IPS DF 4.7 (cell line): ENCODE data around the gene PHLDA2.
"Not testable (repeated sequence)": the region's sequence is repeated elsewhere in the genome, so short reads cannot be mapped to it uniquely, and the experiment has no call there.

Source experiments
- DNase-seq: peaks from one replicate; pipeline ENCODE4 v3.0.0-alpha.2; 2013; ENCODE audit warnings: low spot score; ENCODE audit errors: extremely low read depth

Gene PHLDA2

GRCh38 chr11:2945031-2945756 lies 16.0 kb upstream of the PHLDA2 start:
- no peak for DNase-seq

DNA sequence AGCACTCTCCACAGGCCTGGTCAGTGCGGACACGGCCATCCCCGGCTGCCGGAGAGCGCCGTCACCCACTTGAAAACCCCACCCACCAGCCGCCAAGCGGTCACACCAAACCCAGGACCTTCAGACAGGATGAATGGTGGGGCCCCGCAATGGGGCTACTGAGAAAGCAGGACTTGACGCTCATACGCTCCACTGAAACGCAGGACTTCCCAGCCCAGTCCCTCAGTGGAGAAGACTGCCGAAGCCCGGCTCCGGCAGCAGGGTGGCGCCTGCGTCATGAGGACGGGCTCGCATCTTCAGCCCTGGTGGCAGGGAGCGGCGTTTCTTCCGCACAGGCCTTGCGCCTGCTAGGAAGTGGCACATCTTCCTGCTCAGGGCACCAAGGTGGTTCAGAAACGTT lies 15.3 kb upstream of the PHLDA2 start:
- no peak for DNase-seq

GRCh38 chr11:2943711-2944118 lies 14.5 kb upstream of the PHLDA2 start:
- no peak for DNase-seq

DNA sequence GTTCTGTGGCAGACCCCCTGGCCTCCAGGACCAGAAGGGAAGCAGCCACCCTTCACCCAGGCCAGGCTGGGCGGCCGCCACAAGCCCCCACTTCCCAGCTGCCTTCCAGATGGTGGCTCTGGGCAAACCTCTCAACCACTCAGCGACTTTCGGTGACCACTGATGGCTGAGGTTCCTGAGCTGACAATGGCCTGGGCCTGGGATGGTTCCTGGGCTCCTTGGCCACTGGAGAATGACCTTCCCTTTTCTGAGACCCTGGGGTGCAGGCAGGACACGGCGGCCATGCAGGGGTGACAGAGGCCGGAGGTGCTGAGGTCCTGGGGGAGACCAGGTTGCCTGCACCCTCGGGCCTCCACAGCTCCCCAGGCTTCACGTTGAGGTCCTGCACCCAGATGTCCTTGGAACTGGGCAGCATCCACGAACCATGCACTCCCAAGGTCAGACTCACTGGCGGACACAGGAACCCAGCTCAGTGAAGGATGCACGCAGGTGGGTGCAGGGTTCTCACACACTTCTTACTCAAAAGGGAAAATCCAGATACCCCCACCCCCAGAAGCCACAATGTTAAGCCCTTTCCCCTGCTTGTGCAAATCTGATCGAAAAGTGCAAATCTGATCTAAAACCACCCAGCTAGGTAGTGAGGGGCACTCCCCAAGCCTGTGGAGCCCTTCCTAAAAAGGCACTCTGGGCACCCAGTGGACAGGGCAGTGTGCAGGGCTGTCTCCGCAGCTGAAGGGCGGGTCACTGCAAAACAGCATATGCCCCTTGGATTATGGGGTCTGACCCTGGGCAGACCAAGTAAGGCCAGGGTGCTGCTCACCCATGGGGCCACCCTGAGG lies 13.9 kb upstream of the PHLDA2 start:
- DNase-seq: no peak

DNA sequence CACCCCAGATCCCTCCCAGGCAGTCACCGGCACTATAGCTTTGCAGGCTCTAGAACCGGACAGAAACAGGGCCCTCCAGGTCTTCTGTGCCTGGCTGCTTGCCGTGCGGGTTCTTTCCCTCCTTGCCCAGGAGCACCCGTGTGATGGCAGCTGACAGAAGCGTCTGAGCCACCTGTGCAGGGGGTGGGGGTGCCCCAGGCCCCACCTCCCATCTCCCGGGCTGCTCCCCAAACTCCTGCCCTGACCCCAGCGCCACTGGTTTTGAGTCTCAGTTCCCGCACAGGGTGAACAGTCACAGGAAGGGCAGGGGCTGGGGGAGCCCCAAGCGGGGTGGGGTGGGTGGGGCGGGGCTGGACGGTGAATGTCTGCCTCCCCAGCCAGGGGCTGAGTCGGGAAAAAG lies 13.2 kb upstream of the PHLDA2 start:
- DNase-seq: no peak

- DNase-seq: no peak
Observed at GRCh38 chr11:2940921-2941821, 12.0 kb upstream of the PHLDA2 start.

DNA sequence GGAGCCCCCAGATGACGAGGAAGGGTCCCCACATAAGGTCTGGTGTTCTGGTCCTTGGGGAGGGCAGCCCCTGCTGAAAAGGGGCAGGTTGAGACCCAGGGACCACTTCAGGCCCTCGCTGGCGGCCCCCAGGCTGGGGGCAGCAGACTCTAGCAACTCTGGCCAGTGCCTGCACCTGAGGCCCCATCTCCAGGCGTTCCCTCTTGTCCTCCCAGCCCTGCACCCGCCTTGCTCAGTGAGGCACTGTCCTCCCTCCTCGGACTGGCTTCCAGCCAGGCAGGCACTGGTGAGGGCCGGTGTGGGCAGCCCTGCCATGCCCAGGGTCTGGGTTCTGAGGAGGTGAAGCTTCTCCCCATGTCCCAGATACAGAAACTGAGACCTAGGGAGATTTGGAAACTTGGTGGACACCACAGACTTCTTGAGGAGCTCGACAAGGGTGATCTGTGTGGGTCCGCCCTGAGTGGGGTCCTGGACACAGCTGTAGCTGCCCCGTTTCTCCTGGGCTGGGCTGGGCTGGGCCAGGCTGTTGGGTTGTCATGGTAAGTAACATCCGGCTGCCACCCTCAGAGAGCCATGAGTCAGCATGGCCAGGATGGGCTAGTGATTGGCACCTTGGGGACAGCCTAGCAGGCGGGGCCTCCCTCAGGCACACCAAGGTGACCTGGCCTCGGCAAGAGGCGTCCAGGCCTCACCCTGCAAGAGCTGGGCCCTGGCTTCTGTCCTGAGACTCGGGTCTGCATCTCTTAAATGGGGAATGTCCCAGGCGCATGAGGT lies 11.1 kb upstream of the PHLDA2 start:
- DNase-seq: no peak

DNA sequence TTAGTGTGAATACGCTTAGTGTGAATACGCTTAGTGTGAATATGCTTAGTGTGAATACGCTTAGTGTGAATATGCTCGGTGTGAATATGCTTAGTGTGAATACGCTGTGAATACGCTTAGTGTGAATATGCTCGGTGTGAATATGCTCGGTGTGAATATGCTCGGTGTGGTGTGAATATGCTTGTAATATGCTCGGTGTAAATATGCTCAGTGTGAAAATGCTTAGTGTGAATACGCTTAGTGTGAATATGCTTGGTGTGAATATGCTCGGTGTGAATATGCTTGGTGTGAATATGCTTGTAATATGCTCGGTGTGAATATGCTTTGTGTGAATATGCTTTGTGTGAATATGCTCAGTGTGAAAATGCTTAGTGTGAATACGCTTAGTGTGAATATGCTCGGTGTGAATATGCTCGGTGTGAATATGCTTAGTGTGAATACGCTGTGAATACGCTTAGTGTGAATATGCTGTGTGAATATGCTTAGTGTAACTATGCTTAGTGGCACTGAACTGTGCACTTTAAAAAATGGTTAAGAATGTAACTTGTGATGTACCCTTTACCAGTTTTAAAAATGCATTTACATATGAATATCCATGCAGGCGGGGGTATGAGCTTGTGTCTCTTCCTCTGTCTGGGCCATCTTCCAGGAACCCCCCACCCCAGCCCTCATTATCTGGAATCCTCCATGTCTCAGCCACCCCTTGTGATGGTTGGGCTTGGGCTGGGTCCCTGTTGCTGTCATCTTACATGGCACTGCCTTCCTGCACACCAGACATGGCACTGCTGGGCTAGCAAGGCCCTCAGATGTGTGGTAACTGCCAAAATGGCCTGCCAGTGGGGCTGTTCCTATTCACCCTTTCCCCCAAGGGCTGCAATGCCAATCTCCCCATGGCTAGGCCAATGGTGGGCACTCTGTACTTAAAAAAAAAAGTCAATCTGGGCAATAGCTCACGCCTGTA lies 9.5 kb upstream of the PHLDA2 start:
- not testable (repeated sequence) for DNase-seq

- DNase-seq: not testable (repeated sequence)
Observed at GRCh38 chr11:2937641-2938457, 8.6 kb upstream of the PHLDA2 start.

DNA sequence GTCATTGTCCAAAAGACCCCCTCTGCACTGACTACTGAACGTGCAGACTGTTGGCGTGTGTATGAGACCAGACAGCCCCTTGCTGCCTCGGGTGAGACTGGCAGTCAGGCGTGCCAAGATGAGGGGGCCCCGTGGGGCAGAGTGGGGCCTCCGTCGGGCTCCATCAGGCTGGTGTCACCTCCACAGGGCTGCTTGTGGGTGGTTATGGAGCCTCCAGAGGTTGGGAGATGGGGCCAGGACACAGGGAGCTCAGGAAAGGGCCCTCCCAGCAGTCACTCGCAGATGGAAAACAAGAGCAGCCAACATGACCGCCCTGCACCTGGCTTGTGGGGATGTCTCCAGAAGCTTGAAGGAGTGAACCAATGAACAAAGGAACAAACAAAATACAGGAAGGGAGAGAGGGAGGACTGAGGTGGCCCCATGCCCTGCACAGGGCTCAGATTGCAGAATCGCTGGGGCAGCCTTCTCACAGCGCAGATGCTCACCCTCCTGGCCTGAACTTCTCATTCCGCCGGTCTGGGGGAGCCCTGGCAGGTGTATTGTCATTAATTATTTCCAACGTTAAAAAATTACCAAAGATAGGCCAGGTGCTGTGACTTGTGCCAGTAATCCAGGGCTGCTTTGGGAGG lies 5.5 kb upstream of the PHLDA2 start:
- DNase-seq: no peak

DNA sequence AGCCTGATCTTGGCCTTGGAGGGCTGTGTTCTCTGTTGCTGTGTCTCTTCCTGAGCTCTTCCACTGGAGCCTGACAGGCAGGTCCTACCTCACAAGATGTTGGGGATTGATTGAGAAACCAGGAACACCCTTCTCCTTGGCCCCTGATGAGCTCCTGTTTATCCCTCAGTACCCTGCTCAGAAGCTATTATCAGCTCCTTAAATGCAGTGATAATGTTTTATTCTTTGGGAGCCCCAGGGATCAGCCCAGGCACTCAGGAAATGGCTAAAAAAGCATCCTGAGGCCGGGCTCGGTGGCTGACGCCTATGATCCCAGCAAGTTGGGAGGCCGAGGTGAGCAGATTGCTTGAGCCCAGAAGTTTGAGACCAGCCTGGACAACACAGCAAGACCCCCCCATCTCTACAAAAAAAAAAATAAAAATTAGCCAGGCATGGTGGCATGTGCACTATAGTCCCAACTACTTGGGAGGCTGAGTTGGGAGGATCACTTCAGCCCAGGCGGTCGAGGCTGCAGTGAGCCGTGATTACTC lies 4.9 kb upstream of the PHLDA2 start:
- no peak for DNase-seq

DNA sequence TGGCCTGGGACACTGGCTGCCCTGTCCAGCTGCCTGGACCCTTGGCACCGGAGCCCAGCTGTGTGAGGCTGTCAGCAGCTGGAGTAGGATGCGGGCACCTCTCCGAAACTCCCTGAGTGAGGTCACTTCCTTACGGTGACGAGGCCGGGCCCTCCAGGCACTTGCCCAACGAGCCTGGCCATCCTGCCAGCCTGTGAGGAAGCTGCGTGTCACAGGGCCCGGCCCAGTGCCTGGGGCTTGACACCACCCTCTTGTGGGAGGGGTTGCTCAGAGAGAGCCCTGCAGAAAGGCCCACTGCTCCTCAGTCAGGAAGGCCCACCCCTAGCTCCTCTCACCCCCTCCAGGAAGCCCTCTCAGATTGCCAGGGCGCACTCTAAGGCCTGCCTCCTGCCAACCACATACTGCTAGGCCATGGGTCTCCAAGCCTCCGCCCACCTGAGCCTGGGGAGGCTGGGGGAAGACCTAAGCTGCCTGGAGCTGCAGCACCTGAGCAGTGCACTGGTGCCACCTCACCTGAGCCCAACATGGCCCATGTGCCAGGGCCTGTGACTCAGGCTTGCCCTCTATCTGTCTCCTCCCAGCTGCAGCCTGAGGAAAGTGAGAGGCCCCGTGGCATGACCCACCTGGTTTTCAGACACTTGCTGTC lies 4.3 kb upstream of the PHLDA2 start:
- DNase-seq: no peak

DNA sequence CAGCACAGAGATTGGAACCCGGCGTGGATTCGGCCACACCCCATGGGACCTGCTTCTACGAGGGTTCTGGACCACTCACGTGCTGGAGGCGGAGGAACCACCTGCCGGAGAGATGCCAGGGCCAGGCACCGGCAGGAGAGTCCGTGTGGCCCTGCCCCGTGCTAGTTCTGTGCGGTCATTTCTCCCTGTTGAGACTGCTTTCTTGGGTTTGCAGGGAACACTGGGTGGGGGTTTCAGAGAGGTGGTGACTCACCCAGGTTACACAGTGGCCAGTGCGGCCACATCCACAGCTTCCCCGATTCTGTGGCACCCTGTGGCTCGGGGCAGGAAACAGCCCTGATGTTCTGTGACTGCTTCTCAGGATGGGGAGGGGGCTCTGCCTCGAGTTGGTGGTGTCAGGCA lies 3.6 kb upstream of the PHLDA2 start:
- DNase-seq: no peak

- no peak for DNase-seq
Observed at GRCh38 chr11:2931771-2932738, 2.8 kb upstream of the PHLDA2 start.

DNA sequence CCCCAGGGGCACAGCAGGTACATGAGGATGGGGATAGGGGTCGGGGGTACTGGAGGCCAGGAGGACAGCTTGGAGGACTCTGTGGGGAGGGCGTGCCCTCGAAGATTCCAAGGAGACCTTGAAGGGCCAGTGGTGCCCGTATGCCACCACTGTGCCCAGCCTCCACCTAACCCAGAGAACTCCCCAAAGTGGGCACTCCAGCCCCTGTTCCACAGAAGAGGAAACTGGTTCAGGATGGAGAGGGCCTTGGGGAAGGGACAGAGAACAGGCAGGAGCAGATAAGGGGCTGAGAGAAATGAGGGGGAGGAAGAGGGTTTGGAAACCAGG lies 2.2 kb upstream of the PHLDA2 start:
- DNase-seq: no peak

DNA sequence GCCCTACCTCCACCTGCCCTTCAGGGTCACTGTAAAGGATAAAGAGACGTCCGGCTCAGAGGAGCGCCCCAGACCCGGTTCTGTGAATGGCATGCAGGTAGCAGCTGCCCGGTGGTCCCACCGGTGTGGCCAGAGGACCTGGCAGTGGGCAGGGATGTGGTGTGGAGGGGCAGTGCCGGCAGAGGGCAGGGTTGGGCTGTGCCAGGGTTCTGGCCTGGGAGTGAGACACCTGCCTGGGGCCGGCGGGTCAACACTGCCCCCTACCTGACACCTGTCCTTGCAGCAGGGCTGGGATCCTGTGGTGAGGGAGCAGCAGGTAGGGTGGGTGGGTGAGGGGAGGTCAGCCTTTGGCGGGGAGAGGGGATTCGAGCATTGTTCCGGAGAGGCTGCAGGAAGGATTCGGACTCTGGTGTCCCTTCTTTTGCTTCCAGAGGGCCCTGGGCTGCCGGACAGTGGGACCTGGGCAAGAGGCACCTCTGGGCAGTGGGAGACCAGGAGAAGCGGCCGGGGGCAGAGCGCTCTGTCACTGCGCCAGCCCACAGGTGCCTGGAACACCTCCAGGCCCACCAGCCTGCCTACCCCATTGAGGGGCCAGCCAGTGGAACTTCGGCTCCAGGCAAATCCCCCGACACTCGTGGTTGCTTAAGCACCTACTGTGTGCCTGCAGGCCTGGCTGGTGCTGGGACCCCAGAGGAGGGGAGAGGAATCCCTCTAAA lies 1.6 kb upstream of the PHLDA2 start:
- DNase-seq: peak; percentile 69
